GM12878 (cell line): ENCODE results near the gene CLEC7A. TPM values are rescaled to one million over a fixed set of nuclear protein-coding genes. Genes with fewer than 3 reads are reported as not detected.

Experiments
- ATAC-seq: fragments of 200-7000 bp; cut with Tn5 transposase; 3 replicates; pipeline ENCODE4 v1.9.1; 2020; ENCODE audit warnings: mild to moderate bottlenecking, moderate library complexity
- BruUV-seq: library from RNA; stranded (reverse); fragments of 400-500 nt; replicated peaks from 2 replicates; lab custom pipeline; 2021; lab: Mats Ljungman, UMichigan
- CTCF ChIA-PET: fragments of 300-600 bp; sonication (Branson Sonifier 250); formaldehyde crosslinking; extraction: SDS; loops from one replicate; lab custom pipeline; 2021; ENCODE audit warnings: inconsistent platforms; lab: Yijun Ruan, JAX
- POLR2A ChIA-PET: fragments of 350-600 bp; formaldehyde crosslinking; extraction: SDS; loops from one replicate; lab custom pipeline; 2021; ENCODE audit warnings: inconsistent platforms; lab: Charles Lee
- RAD21 ChIA-PET: fragments of 300-600 bp; sonication (Branson Sonifier 250); formaldehyde crosslinking; loops from one replicate; lab custom pipeline; 2023; ENCODE audit warnings: antibody characterized with exemption; ENCODE audit not compliant: unreplicated experiment; lab: Charles Lee
- SMC1A ChIA-PET: fragments of 300-600 bp; sonication (Branson Sonifier 250); formaldehyde crosslinking; loops from one replicate; lab custom pipeline; 2023; ENCODE audit not compliant: unreplicated experiment, uncharacterized antibody; lab: Charles Lee
- DNase-seq: peaks from one replicate; pipeline ENCODE4 v3.0.0-alpha.2; 2011; ENCODE audit warnings: low read depth, low spot score
- FAIRE-seq: peaks from 3 replicates; lab custom pipeline; 2011; peaks lifted over from hg19 to GRCh38; lab: Jason Lieb, UNC
- H2AFZ ChIP-seq: 2 replicates; pipeline ENCODE4 v1.6.0; 2011; ENCODE audit warnings: low read depth, low read length, control low read depth; ENCODE audit not compliant: control insufficient read depth
- H3K27ac ChIP-seq: 2 replicates; pipeline ENCODE4 v1.5.1; 2011; ENCODE audit warnings: control low read depth; ENCODE audit not compliant: control insufficient read depth, insufficient read depth
- H3K27me3 ChIP-seq, 2 experiments: replicated peaks in 1 of 2; 2 replicates each; pipeline versions ENCODE4 v1.6.0 to v1.6.1; 2011; ENCODE audit warnings: low read length in 1 of 2; ENCODE audit not compliant: control insufficient read depth in 2 of 2, insufficient read depth in 2 of 2
- H3K36me3 ChIP-seq, 2 experiments: 2 replicates each; pipeline ENCODE4 v1.5.1; 2011; ENCODE audit warnings: low read length in 1 of 2; ENCODE audit not compliant: control insufficient read depth in 2 of 2, insufficient read depth in 2 of 2
- H3K4me1 ChIP-seq: 2 replicates; pipeline ENCODE4 v1.6.1; 2011; ENCODE audit warnings: mild to moderate bottlenecking, low read length, moderate library complexity, mixed read lengths; ENCODE audit not compliant: control insufficient read depth, insufficient read depth
- H3K4me2 ChIP-seq: 2 replicates; pipeline ENCODE4 v1.6.0; 2011; ENCODE audit warnings: control low read depth; ENCODE audit not compliant: control insufficient read depth, insufficient read depth
- H3K4me3 ChIP-seq: fragments of 200-600 bp; sonication (generic); 2 replicates; pipeline ENCODE4 v1.5.1; 2016
- H3K79me2 ChIP-seq: 2 replicates; pipeline ENCODE4 v1.6.0; 2011; ENCODE audit warnings: low read length; ENCODE audit not compliant: control insufficient read depth, insufficient read depth
- H3K9ac ChIP-seq: 2 replicates; pipeline ENCODE4 v1.8.0; 2011; ENCODE audit warnings: low read length, control low read depth, mixed read lengths; ENCODE audit not compliant: control insufficient read depth, insufficient read depth
- H3K9me3 ChIP-seq: replicated peaks from 3 replicates; pipeline ENCODE4 v1.5.1; 2011; ENCODE audit warnings: mild to moderate bottlenecking, low read length; ENCODE audit not compliant: control insufficient read depth, insufficient read depth
- H4K20me1 ChIP-seq: 2 replicates; pipeline ENCODE4 v1.6.0; 2011; ENCODE audit not compliant: control insufficient read depth, insufficient read depth
- ATF2 ChIP-seq: IDR thresholded peaks from 2 replicates; pipeline ENCODE4 v1.6.1; 2012; ENCODE audit warnings: low read length, inconsistent platforms
- CBFB ChIP-seq: IDR thresholded peaks from 2 replicates; pipeline ENCODE4 v1.6.1; 2016; ENCODE audit warnings: antibody characterized with exemption, low read depth
- CREM ChIP-seq: IDR thresholded peaks from 2 replicates; pipeline ENCODE4 v1.6.1; 2014; ENCODE audit warnings: antibody characterized with exemption, low read depth
- EED ChIP-seq: sonication (generic); IDR thresholded peaks from 2 replicates; pipeline ENCODE4 v1.6.1; 2016; ENCODE audit warnings: antibody characterized with exemption, low read depth
- ESRRA ChIP-seq: IDR thresholded peaks from 2 replicates; pipeline ENCODE4 v1.6.1; 2012; ENCODE audit warnings: mild to moderate bottlenecking, low read length, improper control_type of control experiment
- FOS ChIP-seq: IDR thresholded peaks from 3 replicates; pipeline ENCODE4 v1.6.1; 2011; ENCODE audit warnings: borderline replicate concordance; ENCODE audit not compliant: insufficient read length; ENCODE audit errors: extremely low read depth
- MXI1 ChIP-seq: fragments of 150-350 bp; IDR thresholded peaks from 2 replicates; pipeline ENCODE4 v1.6.1; 2011; ENCODE audit warnings: low read depth, mild to moderate bottlenecking, inconsistent platforms, low read length, improper control_type of control experiment
- MYC ChIP-seq: IDR thresholded peaks from 2 replicates; pipeline ENCODE4 v1.6.1; 2011; ENCODE audit warnings: mild to moderate bottlenecking, low read length, moderate library complexity, inconsistent platforms; ENCODE audit not compliant: insufficient read depth, insufficient replicate concordance, insufficient read length, severe bottlenecking
- NFXL1 ChIP-seq: fragments of 450-650 bp; IDR thresholded peaks from 2 replicates; pipeline ENCODE4 v1.6.1; 2017; ENCODE audit warnings: antibody characterized with exemption, mild to moderate bottlenecking, borderline replicate concordance
- NR2C2 ChIP-seq: IDR thresholded peaks from 2 replicates; pipeline ENCODE4 v1.6.1; 2011; ENCODE audit warnings: borderline replicate concordance, low read depth; ENCODE audit not compliant: control insufficient read depth, insufficient read length
- POLR2AphosphoS5 ChIP-seq: IDR thresholded peaks from 2 replicates; pipeline ENCODE4 v1.6.1; 2011; ENCODE audit warnings: mild to moderate bottlenecking, low read length, inconsistent platforms
- RB1 ChIP-seq: fragments of 450-650 bp; formaldehyde crosslinking; IDR thresholded peaks from 2 replicates; pipeline ENCODE4 v1.6.1; 2017; ENCODE audit warnings: mild to moderate bottlenecking, borderline replicate concordance
- STAT1 ChIP-seq: fragments of 450-650 bp; conservative IDR thresholded peaks from 2 replicates; pipeline ENCODE4 v1.6.1; 2014; ENCODE audit warnings: antibody characterized with exemption, mild to moderate bottlenecking
- ZZZ3 ChIP-seq: IDR thresholded peaks from 2 replicates; pipeline ENCODE4 v1.6.1; 2011; ENCODE audit warnings: low read depth; ENCODE audit not compliant: control insufficient read depth, insufficient read length
- WGBS: methylation state at CpG from one replicate; pipeline ENCODE4 v1.1.6; 2016; ENCODE audit warnings: low lambda C conversion rate; ENCODE audit not compliant: insufficient replicate concordance, insufficient coverage; ENCODE audit errors: missing lambda C conversion rate; 5-methylcytosine and 5-hydroxymethylcytosine counted together
- in situ Hi-C: fragments of 300-500 bp; cut with MboI; formaldehyde crosslinking; loops from 9 replicates; pipeline ENCODE4 v1.14.3; 2018; ENCODE audit warnings: mixed read lengths
- intact Hi-C: fragments of 100-400 bp; cut with micrococcal nuclease; formaldehyde crosslinking; loops from one replicate; pipeline ENCODE4 v1.14.2; 2022; ENCODE audit not compliant: unreplicated experiment
- polyA plus RNA-seq, 11 experiments: library from polyadenylated mRNA; depleted of rRNA in 4 of 11; unstranded in 6 of 11; stranded (reverse) in 5 of 11; fragments of >200 nt; fragmentation: Nextera tagmentation in 4 of 11; fragmentation: Illumina TruSeq in 1 of 11; extraction: Ambion mirVana in 4 of 11; extraction: Trizol in 1 of 11; gene quantifications; 1 replicate in 1 of 11; 2 replicates in 10 of 11; pipeline versions ENCODE4 v1.2.1 to v1.2.3, GENCODE V29; 2011 to 2016; ENCODE audit warnings: inconsistent platforms in 2 of 11, missing spikeins in 2 of 11, low read depth in 1 of 11
- total RNA-seq, 4 experiments: library from RNA; depleted of rRNA in 3 of 4; stranded (reverse); fragments of >200 nt in 3 of 4; fragmentation: Illumina TruSeq in 1 of 4; extraction: Trizol in 1 of 4; gene quantifications; 2 replicates each; pipeline versions ENCODE4 v1.2.1 to v1.2.3, GENCODE V29; 2013 to 2021
- TF ChIP-seq, protein P1 (sequence below): fragments of 450-650 bp; IDR thresholded peaks from 2 replicates; pipeline ENCODE4 v1.6.1; 2014; ENCODE audit warnings: mild to moderate bottlenecking

The CLEC7A gene
- total and polyA plus RNA-seq, 10 of the 15 experiments (the other 5 are each of a cell fraction or from before 2014, with no cell fraction given): not detected

DNA sequence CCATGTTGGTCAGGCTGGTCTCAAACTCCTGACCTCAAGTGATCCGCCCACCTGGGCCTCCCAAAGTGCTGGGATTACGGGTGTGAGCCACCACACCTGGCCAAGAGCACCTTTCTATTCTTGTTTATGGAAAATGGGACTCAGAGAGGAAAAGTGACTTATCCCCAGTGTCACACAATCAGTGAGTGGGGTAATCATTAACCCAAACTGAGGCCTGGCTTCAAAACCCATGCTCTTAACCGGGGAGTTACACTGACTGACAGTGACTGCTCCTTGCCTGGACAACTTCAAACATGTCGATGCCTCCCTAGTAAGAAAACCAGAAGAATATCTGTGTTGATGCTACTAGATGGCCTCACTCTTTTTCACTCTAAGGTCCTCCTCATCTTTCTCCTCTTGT lies 7.3 kb downstream of the CLEC7A start (continued):
- TF ChIP-seq STAT1: no peak
- TF ChIP-seq CBFB: no peak
- no peak for TF ChIP-seq MXI1
- TF ChIP-seq CREM: no peak

DNA sequence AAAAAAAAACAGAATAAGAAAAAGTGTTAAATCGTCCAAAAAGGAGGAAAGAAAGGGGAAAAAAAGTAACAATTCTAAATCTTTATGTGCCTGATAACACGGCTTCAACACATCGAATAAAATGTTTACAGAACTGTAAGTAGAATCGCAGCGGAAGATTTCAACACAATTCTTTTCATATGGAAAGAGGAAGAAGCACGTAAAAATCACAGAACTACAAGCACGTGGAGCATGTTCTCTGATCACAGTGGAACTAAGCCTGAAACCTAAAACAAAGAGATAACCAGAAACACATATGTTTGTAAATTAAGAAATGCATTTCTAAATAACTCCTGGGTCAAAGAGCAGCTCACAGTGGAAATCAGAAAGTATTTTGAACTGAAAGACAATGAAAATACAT lies 8.7 kb downstream of the CLEC7A start:
- intact Hi-C loops: no loop called here
- ATAC-seq (no peak), DNase-seq (no peak)
- Histone ChIP-seq H3K9me3 (no peaks in the 10 kb centered on the region; the same call in 2 of the 3 replicates), H3K9ac (no peak overlapping the region), H3K4me1 (no peaks in the 10 kb centered on the region), H3K27ac (no peak overlapping the region), H3K36me3 (no peaks in the 10 kb centered on the region), H3K79me2 (no peaks in the 10 kb centered on the region)
- POLR2A ChIA-PET: no interaction called here
- BruUV-seq: no TSS peak
- CTCF ChIA-PET: no interaction called here
- TF ChIP-seq ESRRA (no peak), POLR2AphosphoS5 (no peak), EED (no peak), NFXL1 (no peak), STAT1 (no peak), NR2C2 (no peak), ATF2 (no peak), MYC (no peak), RB1 (no peak), ZZZ3 (no peak), FOS (no peak)
- TF ChIP-seq, protein P1, sequence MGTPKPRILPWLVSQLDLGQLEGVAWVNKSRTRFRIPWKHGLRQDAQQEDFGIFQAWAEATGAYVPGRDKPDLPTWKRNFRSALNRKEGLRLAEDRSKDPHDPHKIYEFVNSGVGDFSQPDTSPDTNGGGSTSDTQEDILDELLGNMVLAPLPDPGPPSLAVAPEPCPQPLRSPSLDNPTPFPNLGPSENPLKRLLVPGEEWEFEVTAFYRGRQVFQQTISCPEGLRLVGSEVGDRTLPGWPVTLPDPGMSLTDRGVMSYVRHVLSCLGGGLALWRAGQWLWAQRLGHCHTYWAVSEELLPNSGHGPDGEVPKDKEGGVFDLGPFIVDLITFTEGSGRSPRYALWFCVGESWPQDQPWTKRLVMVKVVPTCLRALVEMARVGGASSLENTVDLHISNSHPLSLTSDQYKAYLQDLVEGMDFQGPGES: no peak
- TF ChIP-seq, all 136 proteins: peak for 0
- no peak overlapping the region for H2AFZ ChIP-seq
- in situ Hi-C loops: no loop called here
- no peak overlapping the region for H3K4me3 ChIP-seq
- no peaks in the 10 kb centered on the region for H4K20me1 ChIP-seq
- WGBS: under 1% methylated on average over 7 of the region's 7 CpGs
- no peaks in the 10 kb centered on the region; a peak in 1 of 4 replicates for H3K27me3 ChIP-seq
- no peak for FAIRE-seq
- H3K4me2 ChIP-seq: no peak overlapping the region
- SMC1A ChIA-PET: no interaction called here
- RAD21 ChIA-PET: no interaction called here
